ENCODE results near the gene ZNF423.

DNA sequence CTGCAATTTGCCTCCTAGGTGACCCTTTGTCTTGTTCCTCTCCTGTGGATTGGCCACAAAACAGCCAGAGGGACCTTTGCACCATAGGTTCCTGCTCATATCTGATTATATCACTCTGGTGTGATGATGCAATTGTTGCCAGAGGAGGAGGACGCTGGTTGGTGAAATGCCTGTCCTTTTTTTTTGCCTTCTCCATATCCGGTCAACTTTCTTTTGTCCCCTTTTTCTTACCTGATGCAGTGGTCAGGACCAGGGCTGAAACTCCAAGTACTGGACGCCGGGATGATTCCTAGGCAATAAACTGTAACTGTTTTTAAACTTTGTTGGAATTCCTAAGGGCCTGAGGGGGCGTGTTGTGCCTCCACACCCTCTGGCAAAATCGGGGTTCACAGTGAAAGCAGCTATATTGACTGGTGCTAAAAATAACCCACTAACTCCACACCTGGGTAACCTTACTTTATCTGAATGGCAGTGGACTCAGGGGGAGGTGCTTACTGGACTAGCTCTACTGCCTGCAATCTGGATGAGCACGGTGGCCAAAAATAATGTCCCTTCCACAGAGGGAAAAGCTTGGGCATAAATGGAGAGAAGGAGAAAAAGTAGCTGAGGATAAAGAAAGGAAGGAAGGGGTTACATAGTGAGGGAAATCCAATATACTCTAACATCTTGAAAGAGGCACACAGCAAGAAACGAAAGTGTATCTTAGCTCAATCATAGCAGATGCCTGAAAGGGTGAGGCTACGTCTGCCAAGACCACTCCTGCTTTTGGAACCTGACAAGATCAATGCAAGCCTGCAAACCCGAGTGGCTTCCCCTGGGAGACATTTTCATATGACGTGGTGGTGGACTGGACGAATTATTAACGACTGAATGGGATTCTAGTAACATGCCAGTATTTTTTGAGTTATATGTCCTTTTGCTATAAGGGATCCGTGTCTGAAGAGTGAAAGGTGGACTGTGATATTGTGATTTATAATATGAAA lies 28.4 kb upstream of the ZNF423 start:
- TF ChIP-seq CTCF (IDR thresholded peaks at IDR 0.05) (no peak), POLR2A (IDR thresholded peaks at IDR 0.05) (no peak)
